ENCODE measurements around the gene FMC1. TPM values are rescaled to one million over a fixed set of nuclear protein-coding genes. Genes with fewer than 3 reads are reported as not detected.

FMC1 gene
- total and polyA plus RNA-seq, 2 experiments from 2014 or later = 12.9 to 46.7 TPM

- peaks cover 75% of the 10 kb centered on the region for H3K79me2 ChIP-seq
These were observed 19.8 kb downstream of the FMC1 start for GRCh38 chr7:139360948-139361307.

DNA sequence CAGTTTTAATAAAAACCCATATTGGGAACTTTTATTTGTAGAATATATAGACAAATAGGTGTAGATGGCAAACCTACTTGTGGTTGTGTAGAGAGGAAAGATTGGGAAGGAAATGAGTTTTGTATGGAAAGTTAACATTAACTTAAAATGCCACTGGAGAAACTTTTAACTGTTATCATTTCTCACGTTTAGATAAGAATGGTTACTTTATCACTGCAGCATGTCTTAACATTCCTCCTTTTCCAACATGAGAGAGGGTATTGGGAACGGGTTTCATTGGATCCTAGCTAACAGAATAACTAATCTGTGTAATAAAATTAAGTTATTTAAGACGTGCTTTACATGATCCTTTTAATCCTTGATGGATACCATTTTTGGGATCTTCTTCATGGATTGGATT lies 20.4 kb downstream of the FMC1 start:
- no peak for DNase-seq (ENCODE audit: low spot score)
- peaks cover 81% of the 10 kb centered on the region for H3K79me2 ChIP-seq
- WGBS (ENCODE audit: low lambda C conversion rate, missing lambda C conversion rate) = 6% methylated on average over 3 of the region's 3 CpGs
- peak overlapping the region; percentile 37 for H3K4me3 ChIP-seq
- H2AFZ ChIP-seq = no peak overlapping the region
- TF ChIP-seq EZH2phosphoT487 (IDR thresholded peaks at IDR 0.05; ENCODE audit: low read depth, severe bottlenecking, unreplicated experiment) = no peak
- TF ChIP-seq EZH2 (IDR thresholded peaks at IDR 0.05; ENCODE audit: borderline replicate concordance) = no peak
- no peak for TF ChIP-seq CTCF (IDR thresholded peaks at IDR 0.05; ENCODE audit: poor library complexity)
- H4K20me1 ChIP-seq (ENCODE audit: insufficient read depth, poor library complexity, severe bottlenecking) = peaks cover 57% of the 10 kb centered on the region
- H3K9me3 ChIP-seq (ENCODE audit: low read depth) = no peaks in the 10 kb centered on the region
- peaks cover 11% of the 10 kb centered on the region for H3K4me1 ChIP-seq (ENCODE audit: insufficient read depth)
- H3K27ac ChIP-seq = peak overlapping the region; percentile 100
- H3K9me2 ChIP-seq (replicated peaks; ENCODE audit: insufficient read depth) = no peaks in the 10 kb centered on the region
- no peaks in the 10 kb centered on the region for H3K36me3 ChIP-seq (replicated peaks; ENCODE audit: insufficient read depth, low read depth)
- peak overlapping the region; percentile 79 for H3K4me2 ChIP-seq
- no peaks in the 10 kb centered on the region for H3K27me3 ChIP-seq

More at GRCh38 chr7:139360948-139361307, 19.8 kb downstream of the FMC1 start:
- Histone ChIP-seq H3K9me2 (replicated peaks; ENCODE audit: insufficient read depth) (no peaks in the 10 kb centered on the region), H3K27ac (peak overlapping the region; percentile 100), H3K36me3 (replicated peaks; ENCODE audit: insufficient read depth, low read depth) (no peaks in the 10 kb centered on the region), H3K27me3 (no peaks in the 10 kb centered on the region), H3K4me2 (peak overlapping the region; percentile 79), H3K4me3 (peak overlapping the region; percentile 37), H3K4me1 (ENCODE audit: insufficient read depth) (peaks cover 11% of the 10 kb centered on the region), H3K9me3 (ENCODE audit: low read depth) (no peaks in the 10 kb centered on the region), H2AFZ (peak overlapping the region; percentile 11), H4K20me1 (ENCODE audit: insufficient read depth, poor library complexity, severe bottlenecking) (peaks cover 51% of the 10 kb centered on the region)
- TF ChIP-seq CTCF (IDR thresholded peaks at IDR 0.05; ENCODE audit: poor library complexity) (no peak), EZH2phosphoT487 (IDR thresholded peaks at IDR 0.05; ENCODE audit: low read depth, severe bottlenecking, unreplicated experiment) (no peak), EZH2 (IDR thresholded peaks at IDR 0.05; ENCODE audit: borderline replicate concordance) (no peak)
- 1% methylated on average over 2 of the region's 2 CpGs for WGBS (ENCODE audit: low lambda C conversion rate, missing lambda C conversion rate)
- DNase-seq (ENCODE audit: low spot score) = no peak

- Histone ChIP-seq H3K27ac (no peak overlapping the region), H4K20me1 (ENCODE audit: insufficient read depth, poor library complexity, severe bottlenecking) (peaks cover 64% of the 10 kb centered on the region), H3K4me3 (peak overlapping the region; percentile 37), H3K9me2 (replicated peaks; ENCODE audit: insufficient read depth) (no peaks in the 10 kb centered on the region), H3K4me2 (peak overlapping the region; percentile 79), H2AFZ (no peak overlapping the region), H3K27me3 (no peaks in the 10 kb centered on the region), H3K79me2 (peaks cover 81% of the 10 kb centered on the region), H3K4me1 (ENCODE audit: insufficient read depth) (peaks cover 11% of the 10 kb centered on the region), H3K36me3 (replicated peaks; ENCODE audit: insufficient read depth, low read depth) (no peaks in the 10 kb centered on the region), H3K9me3 (ENCODE audit: low read depth) (no peaks in the 10 kb centered on the region)
- DNase-seq (ENCODE audit: low spot score) = no peak
- WGBS (ENCODE audit: low lambda C conversion rate, missing lambda C conversion rate) = 60% methylated on average over 3 of the region's 3 CpGs
- TF ChIP-seq CTCF (IDR thresholded peaks at IDR 0.05; ENCODE audit: poor library complexity) (no peak), EZH2phosphoT487 (IDR thresholded peaks at IDR 0.05; ENCODE audit: low read depth, severe bottlenecking, unreplicated experiment) (no peak), EZH2 (IDR thresholded peaks at IDR 0.05; ENCODE audit: borderline replicate concordance) (no peak)
These were observed 21.2 kb downstream of the FMC1 start for GRCh38 chr7:139362302-139362701.

DNA sequence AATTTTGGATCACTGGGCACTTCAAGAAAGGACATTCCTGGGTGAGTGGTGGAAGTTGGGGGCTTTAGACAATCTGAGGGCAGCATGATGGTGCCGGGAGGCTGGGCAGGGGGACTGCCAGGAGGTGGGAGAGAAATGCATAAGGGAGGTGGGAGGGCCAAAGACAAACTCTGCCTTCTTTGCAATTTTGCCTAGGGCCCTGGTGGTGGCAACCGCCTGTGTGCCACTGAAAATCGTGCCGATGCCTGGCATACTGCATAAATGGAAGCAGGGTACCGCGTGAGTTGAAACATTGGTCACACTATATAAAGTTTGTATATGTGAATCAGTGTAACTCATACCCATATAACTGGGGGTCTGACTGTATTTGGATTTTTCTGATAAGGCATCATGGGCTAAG lies 21.8 kb downstream of the FMC1 start:
- Histone ChIP-seq H3K4me2 (peak overlapping the region; percentile 79), H3K27ac (no peak overlapping the region), H3K36me3 (replicated peaks; ENCODE audit: insufficient read depth, low read depth) (no peaks in the 10 kb centered on the region), H3K27me3 (no peaks in the 10 kb centered on the region), H4K20me1 (ENCODE audit: insufficient read depth, poor library complexity, severe bottlenecking) (peaks cover 71% of the 10 kb centered on the region), H3K4me1 (ENCODE audit: insufficient read depth) (peaks cover 11% of the 10 kb centered on the region), H3K4me3 (no peak overlapping the region), H2AFZ (no peak overlapping the region), H3K9me2 (replicated peaks; ENCODE audit: insufficient read depth) (no peaks in the 10 kb centered on the region), H3K79me2 (peaks cover 81% of the 10 kb centered on the region), H3K9me3 (ENCODE audit: low read depth) (no peaks in the 10 kb centered on the region)
- DNase-seq (ENCODE audit: low spot score) = no peak
- 92% methylated on average over 6 of the region's 6 CpGs for WGBS (ENCODE audit: low lambda C conversion rate, missing lambda C conversion rate)
- TF ChIP-seq CTCF (IDR thresholded peaks at IDR 0.05; ENCODE audit: poor library complexity) = no peak
